HepG2 (cell line): ENCODE data around the gene PARD3. TPM values are rescaled to one million over a fixed set of nuclear protein-coding genes. Genes with fewer than 3 reads are reported as not detected.

Experiments used
- ADNP ChIP-seq: sonication (generic); formaldehyde crosslinking; IDR thresholded peaks from 2 replicates; pipeline ENCODE4 v1.4.0; 2020; ENCODE audit warnings: missing genetic modification reagents
- ATF7 ChIP-seq, 2 experiments: fragments of 450-650 bp in 1 of 2; sonication (generic) in 1 of 2; formaldehyde crosslinking in 1 of 2; IDR thresholded peaks; 2 replicates each; pipeline versions ENCODE4 v1.4.0 to v1.6.1; 2016 to 2020; ENCODE audit warnings: antibody characterized with exemption in 1 of 2, mild to moderate bottlenecking in 1 of 2, missing genetic modification reagents in 1 of 2
- HNRNPH1 ChIP-seq: fragments of 200-400 bp; formaldehyde crosslinking; optimal IDR thresholded peaks from 2 replicates; pipeline ENCODE3; 2017; ENCODE audit warnings: mild to moderate bottlenecking, low read depth, low read length
- HNRNPK ChIP-seq: fragments of 200-400 bp; formaldehyde crosslinking; IDR thresholded peaks from 2 replicates; pipeline ENCODE4 v1.6.1; 2018; ENCODE audit warnings: low read length, low read depth, moderate library complexity, mild to moderate bottlenecking; ENCODE audit not compliant: poor library complexity, severe bottlenecking
- MED13 ChIP-seq: sonication (generic); formaldehyde crosslinking; IDR thresholded peaks from 2 replicates; pipeline ENCODE4 v1.5.0; 2020; ENCODE audit warnings: missing genetic modification reagents
- MYNN ChIP-seq: sonication (generic); formaldehyde crosslinking; IDR thresholded peaks from 2 replicates; pipeline ENCODE4 v1.4.0; 2020; ENCODE audit warnings: mild to moderate bottlenecking, low read depth, missing genetic modification reagents
- NFYC ChIP-seq: IDR thresholded peaks from 2 replicates; pipeline ENCODE4 v1.6.1; 2016; ENCODE audit warnings: missing genetic modification reagents, missing compliant biosample characterization
- PITX1 ChIP-seq: sonication (generic); formaldehyde crosslinking; IDR thresholded peaks from 2 replicates; pipeline ENCODE4 v1.5.1; 2020; ENCODE audit warnings: mild to moderate bottlenecking, missing genetic modification reagents
- RARG ChIP-seq: sonication (generic); formaldehyde crosslinking; IDR thresholded peaks from 2 replicates; pipeline ENCODE4 v1.4.0; 2020; ENCODE audit warnings: low read depth, mild to moderate bottlenecking, missing genetic modification reagents
- SAP130 ChIP-seq: IDR thresholded peaks from 2 replicates; pipeline ENCODE4 v1.6.1; 2016; ENCODE audit warnings: low read depth
- SIN3B ChIP-seq: fragments of 150-350 bp; IDR thresholded peaks from 2 replicates; pipeline ENCODE4 v1.6.1; 2014; ENCODE audit warnings: low read length
- SRSF1 ChIP-seq: fragments of 200-400 bp; formaldehyde crosslinking; optimal IDR thresholded peaks from 2 replicates; pipeline ENCODE3; 2017; ENCODE audit warnings: mild to moderate bottlenecking, low read depth, low read length, moderate library complexity
- ZC3H13 ChIP-seq: sonication (generic); formaldehyde crosslinking; IDR thresholded peaks from 2 replicates; pipeline ENCODE4 v1.8.1; 2023; ENCODE audit warnings: mild to moderate bottlenecking, missing genetic modification reagents, moderate library complexity
- ZFX ChIP-seq: sonication (generic); formaldehyde crosslinking; IDR thresholded peaks from 2 replicates; pipeline ENCODE4 v1.4.0; 2020; ENCODE audit warnings: mild to moderate bottlenecking, low read depth, missing genetic modification reagents, moderate library complexity
- ZNF138 ChIP-seq: sonication (generic); formaldehyde crosslinking; IDR thresholded peaks from 2 replicates; pipeline ENCODE4 v1.5.0; 2020; ENCODE audit warnings: mild to moderate bottlenecking, low read depth, missing genetic modification reagents
- ZNF367 ChIP-seq: sonication (generic); formaldehyde crosslinking; IDR thresholded peaks from 2 replicates; pipeline ENCODE4 v1.4.0; 2020; ENCODE audit warnings: missing genetic modification reagents, borderline replicate concordance
- ZNF792 ChIP-seq: IDR thresholded peaks from 2 replicates; pipeline ENCODE4 v1.6.1; 2016
- ZNF878 ChIP-seq: sonication (generic); formaldehyde crosslinking; IDR thresholded peaks from 2 replicates; pipeline ENCODE4 v1.8.1; 2023; ENCODE audit warnings: mild to moderate bottlenecking, missing genetic modification reagents, moderate library complexity
- polyA plus RNA-seq, 8 experiments: library from polyadenylated mRNA; depleted of rRNA in 3 of 8; stranded (reverse) in 7 of 8; unstranded in 1 of 8; fragments of >200 nt; fragmentation: Illumina TruSeq in 4 of 8; extraction: Trizol in 4 of 8; gene quantifications; 2 replicates each; pipeline versions ENCODE4 v1.2.1 to v1.2.3, GENCODE V29; 2011 to 2016; ENCODE audit warnings: low read depth in 4 of 8, missing spikeins in 1 of 8, mixed read lengths in 1 of 8; ENCODE audit not compliant: insufficient read depth in 1 of 8
- total RNA-seq, 5 experiments: library from RNA; depleted of rRNA; stranded (reverse); fragments of >200 nt; fragmentation: Illumina TruSeq; extraction: Trizol; gene quantifications; 2 replicates each; pipeline ENCODE4 v1.2.3, GENCODE V29; 2016; ENCODE audit warnings: low read depth in 1 of 5
- TF ChIP-seq, protein P1 (sequence below): IDR thresholded peaks from 2 replicates; pipeline ENCODE4 v1.6.1; 2012; ENCODE audit warnings: low read depth, low read length, improper control_type of control experiment
- TF ChIP-seq, protein P2 (sequence below): sonication (generic); formaldehyde crosslinking; IDR thresholded peaks from 2 replicates; pipeline ENCODE4 v1.4.0; 2020; ENCODE audit warnings: missing genetic modification reagents, borderline replicate concordance
- TF ChIP-seq, protein P3 (sequence below): sonication (generic); formaldehyde crosslinking; IDR thresholded peaks from 2 replicates; pipeline ENCODE4 v1.5.0; 2020; ENCODE audit warnings: mild to moderate bottlenecking, missing genetic modification reagents, moderate library complexity
- TF ChIP-seq, protein P4 (sequence below): sonication (generic); formaldehyde crosslinking; IDR thresholded peaks from 2 replicates; pipeline ENCODE4 v1.5.1; 2020; ENCODE audit warnings: missing genetic modification reagents, mild to moderate bottlenecking, borderline replicate concordance

The PARD3 gene
- total and polyA plus RNA-seq, 2 of the 13 experiments (the other 11 are each of a cell fraction or from before 2014, with no cell fraction given), result 40.9 to 60.0 TPM

DNA sequence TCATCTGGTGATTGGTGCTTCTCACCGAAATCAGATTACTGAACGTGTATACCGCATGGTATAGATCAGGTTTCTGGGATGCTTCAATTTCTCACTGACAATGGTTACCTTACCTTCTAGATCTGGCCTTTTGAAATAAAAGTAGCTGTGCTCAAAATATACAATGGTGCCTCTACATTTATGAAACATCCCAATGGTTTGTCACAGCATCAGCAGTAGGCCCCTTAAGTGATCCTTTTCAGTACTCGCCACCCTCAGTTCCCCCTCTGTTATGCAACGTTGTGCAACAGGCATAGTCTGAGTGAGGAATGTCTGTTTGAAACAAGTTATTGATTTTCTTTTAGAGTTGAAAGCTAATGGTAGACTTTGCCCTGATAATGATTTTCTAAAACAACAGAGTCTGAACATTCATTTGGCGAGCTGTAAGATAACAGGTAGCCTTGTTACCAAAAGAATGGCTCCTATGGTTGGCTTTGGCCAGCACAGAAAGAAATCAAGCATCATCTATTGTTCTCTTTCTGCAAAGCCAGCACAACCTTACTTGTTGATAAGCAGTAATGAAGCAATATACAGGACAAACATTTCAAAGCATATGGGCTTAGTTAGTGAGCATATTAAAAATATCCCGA lies 693.9 kb downstream of the PARD3 start (continued):
- TF ChIP-seq SAP130 (CRISPR knock-in tag) (peak; percentile 76), ZNF878 (CRISPR knock-in tag) (peak; percentile 75; the same call in 1 of the 2 replicates), HNRNPK (no peak), RARG (peak; percentile 50; the same call in 1 of the 2 replicates), ZNF367 (CRISPR knock-in tag) (no peak), HNRNPH1 (no peak), ATF7 (IDR thresholded peaks at IDR 0.05) (peak; percentile 50; the same call in 1 of the 2 replicates), ATF7 (CRISPR knock-in tag; IDR thresholded peaks at IDR 0.05) (peak; percentile 43; the same call in 1 of the 2 replicates), ZC3H13 (CRISPR knock-in tag) (no peak), ADNP (CRISPR knock-in tag) (no peak), MYNN (CRISPR knock-in tag) (no peak), SRSF1 (no peak), ZNF792 (peak; percentile 89), NFYC (CRISPR knock-in tag) (no peak), MED13 (CRISPR knock-in tag) (peak; percentile 94), ZFX (CRISPR knock-in tag) (peak; percentile 73), SIN3B (no peak), PITX1 (peak; percentile 92), ZNF138 (no peak)
- TF ChIP-seq, protein P1, sequence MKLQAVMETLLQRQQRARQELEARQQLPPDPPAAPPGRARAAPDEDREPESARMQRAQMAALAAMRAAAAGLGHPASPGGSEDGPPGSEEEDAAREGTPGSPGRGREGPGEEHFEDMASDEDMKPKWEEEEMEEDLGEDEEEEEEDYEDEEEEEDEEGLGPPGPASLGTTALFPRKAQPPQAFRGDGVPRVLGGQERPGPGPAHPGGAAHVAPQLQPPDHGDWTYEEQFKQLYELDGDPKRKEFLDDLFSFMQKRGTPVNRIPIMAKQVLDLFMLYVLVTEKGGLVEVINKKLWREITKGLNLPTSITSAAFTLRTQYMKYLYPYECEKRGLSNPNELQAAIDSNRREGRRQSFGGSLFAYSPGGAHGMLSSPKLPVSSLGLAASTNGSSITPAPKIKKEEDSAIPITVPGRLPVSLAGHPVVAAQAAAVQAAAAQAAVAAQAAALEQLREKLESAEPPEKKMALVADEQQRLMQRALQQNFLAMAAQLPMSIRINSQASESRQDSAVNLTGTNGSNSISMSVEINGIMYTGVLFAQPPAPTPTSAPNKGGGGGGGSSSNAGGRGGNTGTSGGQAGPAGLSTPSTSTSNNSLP, result peak; percentile 94
- TF ChIP-seq, protein P2, sequence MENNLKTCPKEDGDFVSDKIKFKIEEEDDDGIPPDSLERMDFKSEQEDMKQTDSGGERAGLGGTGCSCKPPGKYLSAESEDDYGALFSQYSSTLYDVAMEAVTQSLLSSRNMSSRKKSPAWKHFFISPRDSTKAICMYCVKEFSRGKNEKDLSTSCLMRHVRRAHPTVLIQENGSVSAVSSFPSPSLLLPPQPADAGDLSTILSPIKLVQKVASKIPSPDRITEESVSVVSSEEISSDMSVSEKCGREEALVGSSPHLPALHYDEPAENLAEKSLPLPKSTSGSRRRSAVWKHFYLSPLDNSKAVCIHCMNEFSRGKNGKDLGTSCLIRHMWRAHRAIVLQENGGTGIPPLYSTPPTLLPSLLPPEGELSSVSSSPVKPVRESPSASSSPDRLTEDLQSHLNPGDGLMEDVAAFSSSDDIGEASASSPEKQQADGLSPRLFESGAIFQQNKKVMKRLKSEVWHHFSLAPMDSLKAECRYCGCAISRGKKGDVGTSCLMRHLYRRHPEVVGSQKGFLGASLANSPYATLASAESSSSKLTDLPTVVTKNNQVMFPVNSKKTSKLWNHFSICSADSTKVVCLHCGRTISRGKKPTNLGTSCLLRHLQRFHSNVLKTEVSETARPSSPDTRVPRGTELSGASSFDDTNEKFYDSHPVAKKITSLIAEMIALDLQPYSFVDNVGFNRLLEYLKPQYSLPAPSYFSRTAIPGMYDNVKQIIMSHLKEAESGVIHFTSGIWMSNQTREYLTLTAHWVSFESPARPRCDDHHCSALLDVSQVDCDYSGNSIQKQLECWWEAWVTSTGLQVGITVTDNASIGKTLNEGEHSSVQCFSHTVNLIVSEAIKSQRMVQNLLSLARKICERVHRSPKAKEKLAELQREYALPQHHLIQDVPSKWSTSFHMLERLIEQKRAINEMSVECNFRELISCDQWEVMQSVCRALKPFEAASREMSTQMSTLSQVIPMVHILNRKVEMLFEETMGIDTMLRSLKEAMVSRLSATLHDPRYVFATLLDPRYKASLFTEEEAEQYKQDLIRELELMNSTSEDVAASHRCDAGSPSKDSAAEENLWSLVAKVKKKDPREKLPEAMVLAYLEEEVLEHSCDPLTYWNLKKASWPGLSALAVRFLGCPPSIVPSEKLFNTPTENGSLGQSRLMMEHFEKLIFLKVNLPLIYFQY (CRISPR knock-in tag), result peak; percentile 69; the same call in 1 of the 2 replicates
- TF ChIP-seq, protein P3, sequence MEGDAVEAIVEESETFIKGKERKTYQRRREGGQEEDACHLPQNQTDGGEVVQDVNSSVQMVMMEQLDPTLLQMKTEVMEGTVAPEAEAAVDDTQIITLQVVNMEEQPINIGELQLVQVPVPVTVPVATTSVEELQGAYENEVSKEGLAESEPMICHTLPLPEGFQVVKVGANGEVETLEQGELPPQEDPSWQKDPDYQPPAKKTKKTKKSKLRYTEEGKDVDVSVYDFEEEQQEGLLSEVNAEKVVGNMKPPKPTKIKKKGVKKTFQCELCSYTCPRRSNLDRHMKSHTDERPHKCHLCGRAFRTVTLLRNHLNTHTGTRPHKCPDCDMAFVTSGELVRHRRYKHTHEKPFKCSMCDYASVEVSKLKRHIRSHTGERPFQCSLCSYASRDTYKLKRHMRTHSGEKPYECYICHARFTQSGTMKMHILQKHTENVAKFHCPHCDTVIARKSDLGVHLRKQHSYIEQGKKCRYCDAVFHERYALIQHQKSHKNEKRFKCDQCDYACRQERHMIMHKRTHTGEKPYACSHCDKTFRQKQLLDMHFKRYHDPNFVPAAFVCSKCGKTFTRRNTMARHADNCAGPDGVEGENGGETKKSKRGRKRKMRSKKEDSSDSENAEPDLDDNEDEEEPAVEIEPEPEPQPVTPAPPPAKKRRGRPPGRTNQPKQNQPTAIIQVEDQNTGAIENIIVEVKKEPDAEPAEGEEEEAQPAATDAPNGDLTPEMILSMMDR, result no peak
- TF ChIP-seq, protein P4, sequence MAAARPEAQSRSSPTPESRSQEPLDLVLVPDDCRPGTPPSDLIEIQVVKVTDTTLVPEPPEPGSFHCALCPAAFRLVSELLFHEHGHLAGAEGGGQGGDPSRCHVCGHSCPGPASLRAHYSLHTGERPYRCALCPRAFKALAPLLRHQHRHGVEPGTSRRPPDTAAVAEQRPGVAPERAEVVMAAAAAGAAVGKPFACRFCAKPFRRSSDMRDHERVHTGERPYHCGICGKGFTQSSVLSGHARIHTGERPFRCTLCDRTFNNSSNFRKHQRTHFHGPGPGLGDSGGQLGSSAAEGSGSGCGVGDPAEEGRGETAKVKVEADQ (CRISPR knock-in tag), result peak; percentile 70; the same call in 1 of the 2 replicates
